Measurements from ENCODE around the gene ST8SIA2. TPM values are rescaled to one million over a fixed set of nuclear protein-coding genes. Genes with fewer than 3 reads are reported as not detected.

The ST8SIA2 gene
- total and polyA plus RNA-seq, 10 of the 15 experiments (the other 5 are each of a cell fraction or from before 2014, with no cell fraction given), result not detected

DNA sequence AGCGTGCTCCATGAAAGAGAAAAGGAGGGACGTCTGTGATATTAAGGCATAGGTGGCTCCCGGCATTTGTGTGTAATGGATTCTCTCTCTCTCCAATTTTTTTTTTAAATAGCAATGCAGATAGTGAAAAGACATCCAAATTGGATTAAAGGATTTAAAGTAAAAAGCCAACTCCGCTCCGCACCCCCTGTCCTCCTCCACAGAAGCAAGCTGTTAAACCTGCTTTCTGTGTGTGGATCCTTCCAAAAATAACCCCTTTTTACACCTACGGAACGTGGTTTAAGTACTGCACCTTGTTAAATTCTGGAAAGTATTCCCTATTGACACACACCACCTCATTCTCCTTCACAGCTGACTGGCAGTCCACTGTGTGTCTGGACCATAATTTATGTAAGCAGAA, 61.6 kb downstream of the ST8SIA2 start:
- Histone ChIP-seq H3K4me3 (no peak overlapping the region), H3K36me3 (ENCODE audit: control insufficient read depth in 2 of 2, insufficient read depth in 2 of 2, low read length in 1 of 2) (no peaks in the 10 kb centered on the region), H3K9ac (ENCODE audit: control insufficient read depth, insufficient read depth, low read length) (no peak overlapping the region), H3K4me2 (ENCODE audit: control insufficient read depth, insufficient read depth) (no peak overlapping the region), H3K27ac (ENCODE audit: control insufficient read depth, insufficient read depth) (no peak overlapping the region), H3K9me3 (replicated peaks; ENCODE audit: control insufficient read depth, insufficient read depth, low read length) (no peaks in the 10 kb centered on the region), H3K4me1 (ENCODE audit: control insufficient read depth, insufficient read depth, low read length) (no peaks in the 10 kb centered on the region), H2AFZ (ENCODE audit: control insufficient read depth, low read depth, low read length) (no peak overlapping the region), H4K20me1 (ENCODE audit: control insufficient read depth, insufficient read depth) (no peaks in the 10 kb centered on the region), H3K27me3 (replicated peaks in 1 of 2; ENCODE audit: control insufficient read depth in 2 of 2, insufficient read depth in 2 of 2, low read length in 1 of 2) (peaks cover 0 to 4% of the 10 kb centered on the region in 2 experiments; a peak in 3 of 4 replicates), H3K79me2 (ENCODE audit: control insufficient read depth, insufficient read depth, low read length) (no peaks in the 10 kb centered on the region)
- ChIA-PET CTCF (no interaction called here), POLR2A (no interaction called here), SMC1A (ENCODE audit: uncharacterized antibody, unreplicated experiment) (no interaction called here), RAD21 (ENCODE audit: unreplicated experiment) (no interaction called here)
- in situ Hi-C loops (cut with MboI) (no loop called here), intact Hi-C loops (cut with micrococcal nuclease; ENCODE audit: unreplicated experiment) (no loop called here)
- FAIRE-seq (no peak), DNase-seq (ENCODE audit: low read depth, low spot score) (no peak), ATAC-seq (no peak)
- BruUV-seq (replicated peaks), result no TSS peak
- TF ChIP-seq SREBF2 (IDR thresholded peaks at IDR 0.05; ENCODE audit: low read length) (no peak), HDAC6 (IDR thresholded peaks at IDR 0.05; ENCODE audit: unreplicated experiment) (no peak), POLR2AphosphoS2 (IDR thresholded peaks at IDR 0.05; ENCODE audit: low read depth, low read length) (no peak), NFIC (IDR thresholded peaks at IDR 0.05; ENCODE audit: low read depth, low read length) (no peak), ZNF384 (IDR thresholded peaks at IDR 0.05; ENCODE audit: borderline replicate concordance, low read depth, low read length) (no peak), ZNF274 (IDR thresholded peaks at IDR 0.05; ENCODE audit: insufficient read depth, insufficient read length) (no peak), NRF1 (conservative IDR thresholded peaks at IDR 0.05; ENCODE audit: low read depth, low read length) (no peak), HCFC1 (IDR thresholded peaks at IDR 0.05; ENCODE audit: low read length) (no peak), JUND (IDR thresholded peaks at IDR 0.05; ENCODE audit: low read depth, low read length) (no peak), ZZZ3 (IDR thresholded peaks at IDR 0.05; ENCODE audit: control insufficient read depth, insufficient read length, low read depth) (no peak), MYB (IDR thresholded peaks at IDR 0.05; ENCODE audit: borderline replicate concordance, low read depth, low read length) (no peak), MTA3 (IDR thresholded peaks at IDR 0.05; ENCODE audit: borderline replicate concordance, low read length) (no peak), IKZF1 (conservative IDR thresholded peaks at IDR 0.05) (no peak), POLR2AphosphoS5 (IDR thresholded peaks at IDR 0.05; ENCODE audit: low read length) (no peak), KLF5 (IDR thresholded peaks at IDR 0.05; ENCODE audit: partially characterized antibody) (no peak)
- TF ChIP-seq, protein P1, sequence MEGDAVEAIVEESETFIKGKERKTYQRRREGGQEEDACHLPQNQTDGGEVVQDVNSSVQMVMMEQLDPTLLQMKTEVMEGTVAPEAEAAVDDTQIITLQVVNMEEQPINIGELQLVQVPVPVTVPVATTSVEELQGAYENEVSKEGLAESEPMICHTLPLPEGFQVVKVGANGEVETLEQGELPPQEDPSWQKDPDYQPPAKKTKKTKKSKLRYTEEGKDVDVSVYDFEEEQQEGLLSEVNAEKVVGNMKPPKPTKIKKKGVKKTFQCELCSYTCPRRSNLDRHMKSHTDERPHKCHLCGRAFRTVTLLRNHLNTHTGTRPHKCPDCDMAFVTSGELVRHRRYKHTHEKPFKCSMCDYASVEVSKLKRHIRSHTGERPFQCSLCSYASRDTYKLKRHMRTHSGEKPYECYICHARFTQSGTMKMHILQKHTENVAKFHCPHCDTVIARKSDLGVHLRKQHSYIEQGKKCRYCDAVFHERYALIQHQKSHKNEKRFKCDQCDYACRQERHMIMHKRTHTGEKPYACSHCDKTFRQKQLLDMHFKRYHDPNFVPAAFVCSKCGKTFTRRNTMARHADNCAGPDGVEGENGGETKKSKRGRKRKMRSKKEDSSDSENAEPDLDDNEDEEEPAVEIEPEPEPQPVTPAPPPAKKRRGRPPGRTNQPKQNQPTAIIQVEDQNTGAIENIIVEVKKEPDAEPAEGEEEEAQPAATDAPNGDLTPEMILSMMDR (IDR thresholded peaks at IDR 0.05 in 2 of 3, conservative IDR thresholded peaks at IDR 0.05 in 1 of 3; ENCODE audit: control insufficient read depth in 2 of 3, extremely low read depth in 1 of 3, insufficient read depth in 1 of 3, low read depth in 3 of 3, low read length in 3 of 3), result no peak
- TF ChIP-seq, protein P2, sequence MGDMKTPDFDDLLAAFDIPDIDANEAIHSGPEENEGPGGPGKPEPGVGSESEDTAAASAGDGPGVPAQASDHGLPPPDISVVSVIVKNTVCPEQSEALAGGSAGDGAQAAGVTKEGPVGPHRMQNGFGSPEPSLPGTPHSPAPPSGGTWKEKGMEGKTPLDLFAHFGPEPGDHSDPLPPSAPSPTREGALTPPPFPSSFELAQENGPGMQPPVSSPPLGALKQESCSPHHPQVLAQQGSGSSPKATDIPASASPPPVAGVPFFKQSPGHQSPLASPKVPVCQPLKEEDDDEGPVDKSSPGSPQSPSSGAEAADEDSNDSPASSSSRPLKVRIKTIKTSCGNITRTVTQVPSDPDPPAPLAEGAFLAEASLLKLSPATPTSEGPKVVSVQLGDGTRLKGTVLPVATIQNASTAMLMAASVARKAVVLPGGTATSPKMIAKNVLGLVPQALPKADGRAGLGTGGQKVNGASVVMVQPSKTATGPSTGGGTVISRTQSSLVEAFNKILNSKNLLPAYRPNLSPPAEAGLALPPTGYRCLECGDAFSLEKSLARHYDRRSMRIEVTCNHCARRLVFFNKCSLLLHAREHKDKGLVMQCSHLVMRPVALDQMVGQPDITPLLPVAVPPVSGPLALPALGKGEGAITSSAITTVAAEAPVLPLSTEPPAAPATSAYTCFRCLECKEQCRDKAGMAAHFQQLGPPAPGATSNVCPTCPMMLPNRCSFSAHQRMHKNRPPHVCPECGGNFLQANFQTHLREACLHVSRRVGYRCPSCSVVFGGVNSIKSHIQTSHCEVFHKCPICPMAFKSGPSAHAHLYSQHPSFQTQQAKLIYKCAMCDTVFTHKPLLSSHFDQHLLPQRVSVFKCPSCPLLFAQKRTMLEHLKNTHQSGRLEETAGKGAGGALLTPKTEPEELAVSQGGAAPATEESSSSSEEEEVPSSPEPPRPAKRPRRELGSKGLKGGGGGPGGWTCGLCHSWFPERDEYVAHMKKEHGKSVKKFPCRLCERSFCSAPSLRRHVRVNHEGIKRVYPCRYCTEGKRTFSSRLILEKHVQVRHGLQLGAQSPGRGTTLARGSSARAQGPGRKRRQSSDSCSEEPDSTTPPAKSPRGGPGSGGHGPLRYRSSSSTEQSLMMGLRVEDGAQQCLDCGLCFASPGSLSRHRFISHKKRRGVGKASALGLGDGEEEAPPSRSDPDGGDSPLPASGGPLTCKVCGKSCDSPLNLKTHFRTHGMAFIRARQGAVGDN (IDR thresholded peaks at IDR 0.05), result no peak
- 28% methylated on average over 7 of the region's 7 CpGs for WGBS (ENCODE audit: insufficient coverage, insufficient replicate concordance, low lambda C conversion rate, missing lambda C conversion rate)
